ENCODE data around the gene POLR3E. TPM values are rescaled to one million over a fixed set of nuclear protein-coding genes. Genes with fewer than 3 reads are reported as not detected.

Gene POLR3E
- total RNA-seq, 1 donor from 2014 or later, result 26.7 TPM

DNA sequence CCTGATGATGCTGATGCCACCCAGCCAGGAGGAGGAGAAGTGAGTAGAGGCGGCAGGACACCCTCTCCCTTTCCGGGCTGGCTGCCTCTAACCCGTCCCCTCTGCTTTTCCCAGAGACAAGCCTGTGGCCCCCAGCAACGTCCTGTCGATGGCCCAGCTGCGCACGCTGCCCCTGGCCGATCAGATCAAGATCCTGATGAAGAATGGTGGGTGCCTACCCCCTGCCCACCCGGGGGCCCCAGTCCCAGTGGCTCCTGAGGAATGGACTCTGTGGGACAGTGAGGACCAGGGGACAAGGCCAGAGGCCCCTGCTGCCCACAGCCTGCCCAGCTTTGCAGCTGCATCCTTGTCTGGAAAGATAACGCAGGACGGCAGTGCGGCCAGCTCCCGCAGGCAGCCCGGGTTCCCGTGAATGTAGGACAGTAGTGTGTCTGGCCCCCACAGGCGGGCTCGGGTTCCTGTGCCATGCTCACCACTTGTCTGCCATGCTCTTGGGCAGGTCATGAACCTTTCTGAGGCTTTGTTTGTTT lies 19.9 kb downstream of the POLR3E start:
- Mint-ChIP-seq H3K4me3 (ENCODE audit: unreplicated experiment) (no peak overlapping the region), H3K27ac (ENCODE audit: unreplicated experiment) (no peak overlapping the region), H3K4me1 (ENCODE audit: low read depth) (peaks cover 2% of the 10 kb centered on the region), H3K27me3 (ENCODE audit: low read depth) (no peaks in the 10 kb centered on the region), H3K9me3 (ENCODE audit: low read depth) (no peaks in the 10 kb centered on the region), H3K36me3 (ENCODE audit: low read depth) (peaks cover 12% of the 10 kb centered on the region)
- TF ChIP-seq, protein P1, sequence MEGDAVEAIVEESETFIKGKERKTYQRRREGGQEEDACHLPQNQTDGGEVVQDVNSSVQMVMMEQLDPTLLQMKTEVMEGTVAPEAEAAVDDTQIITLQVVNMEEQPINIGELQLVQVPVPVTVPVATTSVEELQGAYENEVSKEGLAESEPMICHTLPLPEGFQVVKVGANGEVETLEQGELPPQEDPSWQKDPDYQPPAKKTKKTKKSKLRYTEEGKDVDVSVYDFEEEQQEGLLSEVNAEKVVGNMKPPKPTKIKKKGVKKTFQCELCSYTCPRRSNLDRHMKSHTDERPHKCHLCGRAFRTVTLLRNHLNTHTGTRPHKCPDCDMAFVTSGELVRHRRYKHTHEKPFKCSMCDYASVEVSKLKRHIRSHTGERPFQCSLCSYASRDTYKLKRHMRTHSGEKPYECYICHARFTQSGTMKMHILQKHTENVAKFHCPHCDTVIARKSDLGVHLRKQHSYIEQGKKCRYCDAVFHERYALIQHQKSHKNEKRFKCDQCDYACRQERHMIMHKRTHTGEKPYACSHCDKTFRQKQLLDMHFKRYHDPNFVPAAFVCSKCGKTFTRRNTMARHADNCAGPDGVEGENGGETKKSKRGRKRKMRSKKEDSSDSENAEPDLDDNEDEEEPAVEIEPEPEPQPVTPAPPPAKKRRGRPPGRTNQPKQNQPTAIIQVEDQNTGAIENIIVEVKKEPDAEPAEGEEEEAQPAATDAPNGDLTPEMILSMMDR (IDR thresholded peaks at IDR 0.05), result no peak
- DNase-seq (ENCODE audit: low spot score), result no peak

DNA sequence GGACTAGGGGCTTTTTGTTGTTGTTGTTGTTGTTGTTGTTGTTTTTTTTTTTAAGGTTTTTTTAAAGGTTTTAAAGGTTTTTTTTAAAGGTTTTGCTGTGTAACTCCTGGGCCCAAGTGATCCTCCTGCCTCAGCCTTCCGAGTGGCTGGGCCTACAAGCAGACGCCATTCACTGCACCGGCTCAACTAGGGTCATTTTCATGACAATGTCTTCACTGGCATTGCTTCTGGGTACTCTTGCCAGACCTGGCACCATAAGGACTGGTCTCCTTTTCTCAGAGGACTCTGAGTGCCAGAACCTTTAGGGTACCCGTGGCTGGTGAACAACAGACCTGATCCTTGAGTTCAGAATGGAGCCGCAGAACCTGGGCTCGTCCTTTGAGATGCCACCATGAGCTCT lies 20.4 kb downstream of the POLR3E start:
- TF ChIP-seq, protein P1 (IDR thresholded peaks at IDR 0.05), result no peak
- H3K36me3 Mint-ChIP-seq (ENCODE audit: low read depth), result peaks cover 12% of the 10 kb centered on the region
- H3K27ac Mint-ChIP-seq (ENCODE audit: unreplicated experiment), result no peak overlapping the region
- no peaks in the 10 kb centered on the region for H3K9me3 Mint-ChIP-seq (ENCODE audit: low read depth)
- H3K4me1 Mint-ChIP-seq (ENCODE audit: low read depth), result peaks cover 2% of the 10 kb centered on the region
- H3K27me3 Mint-ChIP-seq (ENCODE audit: low read depth), result no peaks in the 10 kb centered on the region
- no peak overlapping the region for H3K4me3 Mint-ChIP-seq (ENCODE audit: unreplicated experiment)
- no peak for DNase-seq (ENCODE audit: low spot score)

DNA sequence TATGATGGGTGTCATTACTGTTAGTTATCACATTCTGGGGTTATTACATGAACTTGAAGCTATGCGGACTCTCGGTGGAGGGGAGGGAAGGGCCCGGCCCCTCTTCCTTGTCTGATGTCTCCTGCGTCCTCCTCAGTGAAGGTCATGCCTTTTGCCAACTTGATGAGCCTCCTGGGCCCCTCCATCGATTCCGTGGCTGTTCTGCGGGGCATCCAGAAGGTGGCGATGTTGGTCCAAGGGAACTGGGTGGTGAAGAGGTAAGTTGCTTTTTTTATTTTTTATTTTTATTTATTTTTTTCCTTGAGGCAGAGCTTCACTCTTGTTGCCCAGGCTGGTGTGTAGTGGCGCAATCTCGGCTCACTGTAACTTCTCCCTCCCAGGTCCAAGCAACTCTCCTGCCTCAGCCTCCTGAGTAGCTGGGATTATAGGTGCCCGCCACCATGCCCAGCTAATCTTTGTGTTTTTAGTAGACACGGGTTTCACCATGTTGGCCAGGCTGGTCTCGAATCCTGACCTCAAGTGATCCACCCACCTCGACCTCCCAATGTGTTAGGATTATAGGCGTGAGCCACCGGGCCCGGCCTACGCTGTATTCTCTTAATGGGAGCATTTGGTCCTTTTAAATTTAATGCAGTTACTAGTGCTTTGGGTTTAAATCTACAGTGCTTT lies 21.6 kb downstream of the POLR3E start:
- H3K27me3 Mint-ChIP-seq (ENCODE audit: low read depth), result no peaks in the 10 kb centered on the region
- no peak overlapping the region for H3K4me3 Mint-ChIP-seq (ENCODE audit: unreplicated experiment)
- H3K9me3 Mint-ChIP-seq (ENCODE audit: low read depth), result no peaks in the 10 kb centered on the region
- H3K4me1 Mint-ChIP-seq (ENCODE audit: low read depth), result peaks cover 2% of the 10 kb centered on the region
- no peak for DNase-seq (ENCODE audit: low spot score)
- H3K27ac Mint-ChIP-seq (ENCODE audit: unreplicated experiment), result no peak overlapping the region
- H3K36me3 Mint-ChIP-seq (ENCODE audit: low read depth), result peaks cover 9% of the 10 kb centered on the region
- TF ChIP-seq, protein P1 (IDR thresholded peaks at IDR 0.05), result peak; percentile 78

DNA sequence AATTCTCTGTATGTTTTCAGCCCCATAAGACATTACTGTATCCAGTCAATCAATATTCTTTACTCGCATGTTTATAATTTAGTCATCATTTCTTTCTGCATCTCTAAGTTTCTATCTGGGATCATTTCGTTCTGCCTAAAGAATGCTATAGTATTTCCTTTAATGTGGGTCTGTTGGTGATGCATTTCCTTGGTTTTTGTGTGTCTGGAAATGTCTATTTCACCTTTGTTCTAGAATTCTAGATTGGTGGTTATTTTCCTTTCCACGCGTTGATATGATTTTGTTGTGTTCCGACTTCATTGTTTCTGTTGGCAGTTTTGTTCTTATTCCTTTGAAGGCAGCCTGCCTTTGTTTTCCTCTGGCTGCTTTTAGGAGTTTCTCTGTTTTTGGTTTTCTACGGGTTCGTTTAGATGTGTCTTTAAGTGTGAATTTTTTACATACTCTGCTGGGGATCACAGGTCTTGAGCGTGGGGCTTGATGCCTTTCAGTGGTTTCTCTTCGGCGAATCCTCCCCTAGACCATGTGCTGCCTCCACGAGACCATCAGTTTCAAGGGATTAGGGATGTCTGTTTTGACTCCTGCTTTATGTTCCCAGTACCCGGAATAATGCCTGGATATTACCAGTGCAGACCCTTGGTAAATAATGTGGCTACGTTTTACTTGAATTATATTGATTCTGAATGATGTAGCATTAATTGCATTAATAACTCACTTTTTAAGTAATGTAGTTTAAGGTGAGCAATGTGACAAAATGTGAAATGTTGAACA lies 23.5 kb downstream of the POLR3E start:
- Mint-ChIP-seq H3K4me3 (ENCODE audit: unreplicated experiment) (no peak overlapping the region), H3K4me1 (ENCODE audit: low read depth) (peaks cover 2% of the 10 kb centered on the region), H3K27ac (ENCODE audit: unreplicated experiment) (no peak overlapping the region), H3K9me3 (ENCODE audit: low read depth) (no peaks in the 10 kb centered on the region), H3K27me3 (ENCODE audit: low read depth) (no peaks in the 10 kb centered on the region), H3K36me3 (ENCODE audit: low read depth) (peaks cover 8% of the 10 kb centered on the region)
- TF ChIP-seq, protein P1 (IDR thresholded peaks at IDR 0.05), result no peak
- DNase-seq (ENCODE audit: low spot score), result no peak

DNA sequence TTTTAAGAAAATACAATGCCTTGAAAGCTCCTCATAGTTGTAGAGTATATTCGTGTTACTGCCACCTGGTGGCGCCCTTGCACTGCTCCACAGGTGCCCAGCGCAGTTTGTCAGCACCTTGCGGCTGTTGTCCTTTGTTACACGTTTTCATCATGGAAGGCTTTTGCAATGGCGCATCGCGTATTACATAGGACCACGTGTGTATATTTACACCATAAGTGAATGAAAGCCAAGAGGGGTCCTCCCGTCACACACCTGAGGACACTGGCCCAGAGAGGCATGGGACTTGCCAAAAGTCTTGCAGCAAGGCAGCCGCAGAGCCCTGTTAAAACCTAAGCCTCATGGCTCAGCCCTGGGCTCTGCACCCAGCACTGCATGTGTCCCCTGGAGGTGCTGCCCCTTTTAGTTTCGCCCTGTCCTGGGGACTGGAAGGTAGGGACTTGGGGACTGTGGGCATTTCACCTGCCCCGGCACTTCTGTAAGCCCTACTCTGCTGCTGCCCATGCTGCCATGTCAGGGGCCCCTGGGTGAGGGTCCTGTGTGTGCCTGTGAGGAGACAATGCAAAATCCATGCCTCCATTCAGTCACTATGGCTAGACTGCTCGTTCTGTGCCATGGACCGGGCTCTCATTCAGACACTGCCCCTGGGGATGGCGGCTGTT lies 24.3 kb downstream of the POLR3E start:
- Mint-ChIP-seq H3K36me3 (ENCODE audit: low read depth) (peaks cover 7% of the 10 kb centered on the region), H3K27ac (ENCODE audit: unreplicated experiment) (no peak overlapping the region), H3K27me3 (ENCODE audit: low read depth) (no peaks in the 10 kb centered on the region), H3K9me3 (ENCODE audit: low read depth) (no peaks in the 10 kb centered on the region), H3K4me1 (ENCODE audit: low read depth) (peaks cover 2% of the 10 kb centered on the region), H3K4me3 (ENCODE audit: unreplicated experiment) (no peak overlapping the region)
- no peak for DNase-seq (ENCODE audit: low spot score)
- TF ChIP-seq, protein P1 (IDR thresholded peaks at IDR 0.05), result peak; percentile 96

All from chondrocyte (in vitro differentiated cells).